ENCODE results near the gene LMTK3.

Gene LMTK3

GRCh38 chr19:48484931-48485612, 26.6 kb downstream of the LMTK3 start:
- Histone ChIP-seq H3K4me1 (peaks cover 0 to 38% (median 25%) of the 10 kb centered on the region in 4 donors), H3K27me3 (peaks cover 0 to 4% of the 10 kb centered on the region in 2 donors), H3K4me3 (no peak overlapping the region), H3K27ac (no peak overlapping the region), H3K36me3 (no peaks in the 10 kb centered on the region), H3K9me3 (no peaks in the 10 kb centered on the region)
- intact Hi-C loops (cut with DNase I; ENCODE audit: low total_unique reads), result no loop called here
- no peak for TF ChIP-seq CTCF (IDR thresholded peaks at IDR 0.05)
- no peak for DNase-seq

GRCh38 chr19:48484247-48484893, 27.3 kb downstream of the LMTK3 start:
- no peak overlapping the region for H3K4me3 ChIP-seq
- H3K36me3 ChIP-seq, result no peaks in the 10 kb centered on the region
- no peaks in the 10 kb centered on the region for H3K9me3 ChIP-seq
- no peak overlapping the region for H3K27ac ChIP-seq
- peaks cover 0 to 4% of the 10 kb centered on the region in 2 donors for H3K27me3 ChIP-seq
- TF ChIP-seq CTCF (IDR thresholded peaks at IDR 0.05), result no peak
- no peak for DNase-seq
- H3K4me1 ChIP-seq, result peaks cover 0 to 31% (median 28%) of the 10 kb centered on the region in 4 donors
- intact Hi-C loops (cut with DNase I; ENCODE audit: low total_unique reads), result no loop called here

GRCh38 chr19:48483301-48483700, 28.3 kb downstream of the LMTK3 start:
- intact Hi-C loops (cut with DNase I; ENCODE audit: low total_unique reads), result no loop called here
- DNase-seq, result no peak
- peaks cover 0 to 27% (median 25%) of the 10 kb centered on the region in 4 donors for H3K4me1 ChIP-seq
- no peak overlapping the region for H3K27ac ChIP-seq
- no peak overlapping the region for H3K4me3 ChIP-seq
- TF ChIP-seq CTCF (IDR thresholded peaks at IDR 0.05), result no peak
- H3K9me3 ChIP-seq, result no peaks in the 10 kb centered on the region
- peaks cover 0 to 4% of the 10 kb centered on the region in 2 donors for H3K27me3 ChIP-seq
- peaks cover 0 to 11% (median 5%) of the 10 kb centered on the region in 3 donors for H3K36me3 ChIP-seq

- Histone ChIP-seq H3K27me3 (peaks cover 0 to 4% of the 10 kb centered on the region in 2 donors), H3K27ac (peak overlapping the region in 1 of 2 donors; percentile 96), H3K4me3 (no peak overlapping the region), H3K9me3 (no peaks in the 10 kb centered on the region), H3K36me3 (peaks cover 0 to 23% (median 17%) of the 10 kb centered on the region in 3 donors), H3K4me1 (peaks cover 0 to 19% (median 15%) of the 10 kb centered on the region in 4 donors)
- no peak for TF ChIP-seq CTCF (IDR thresholded peaks at IDR 0.05)
- DNase-seq, result no peak
- intact Hi-C loops (cut with DNase I; ENCODE audit: low total_unique reads), result no loop called here
These were observed 29.6 kb downstream of the LMTK3 start for GRCh38 chr19:48481846-48482639.

- peak in 1 of 2 experiments; percentile 22 for TF ChIP-seq CTCF (IDR thresholded peaks at IDR 0.05)
- peak in 1 of 2 donors; percentile 53 for DNase-seq
- Histone ChIP-seq H3K4me1 (peaks cover 0 to 19% (median 15%) of the 10 kb centered on the region in 4 donors), H3K4me3 (peak overlapping the region; percentile 60 to 78), H3K27me3 (peaks cover 0 to 4% of the 10 kb centered on the region in 2 donors), H3K27ac (peak overlapping the region; percentile 94 to 96), H3K9me3 (no peaks in the 10 kb centered on the region), H3K36me3 (peaks cover 1 to 35% (median 29%) of the 10 kb centered on the region in 3 donors)
- intact Hi-C loops (cut with DNase I; ENCODE audit: low total_unique reads), result no loop called here
These were observed 30.8 kb downstream of the LMTK3 start for GRCh38 chr19:48480558-48481500.

Data from tibial artery (tissue), 4 donors.